ENCODE data around the gene PPP1R37.

The PPP1R37 gene

GRCh38 chr19:45140533-45140932 is 47.6 kb downstream of the PPP1R37 start:
- TF ChIP-seq CTCF (IDR thresholded peaks at IDR 0.05), result no peak

GRCh38 chr19:45141203-45141900 is 48.4 kb downstream of the PPP1R37 start:
- TF ChIP-seq CTCF (IDR thresholded peaks at IDR 0.05), result no peak

DNA sequence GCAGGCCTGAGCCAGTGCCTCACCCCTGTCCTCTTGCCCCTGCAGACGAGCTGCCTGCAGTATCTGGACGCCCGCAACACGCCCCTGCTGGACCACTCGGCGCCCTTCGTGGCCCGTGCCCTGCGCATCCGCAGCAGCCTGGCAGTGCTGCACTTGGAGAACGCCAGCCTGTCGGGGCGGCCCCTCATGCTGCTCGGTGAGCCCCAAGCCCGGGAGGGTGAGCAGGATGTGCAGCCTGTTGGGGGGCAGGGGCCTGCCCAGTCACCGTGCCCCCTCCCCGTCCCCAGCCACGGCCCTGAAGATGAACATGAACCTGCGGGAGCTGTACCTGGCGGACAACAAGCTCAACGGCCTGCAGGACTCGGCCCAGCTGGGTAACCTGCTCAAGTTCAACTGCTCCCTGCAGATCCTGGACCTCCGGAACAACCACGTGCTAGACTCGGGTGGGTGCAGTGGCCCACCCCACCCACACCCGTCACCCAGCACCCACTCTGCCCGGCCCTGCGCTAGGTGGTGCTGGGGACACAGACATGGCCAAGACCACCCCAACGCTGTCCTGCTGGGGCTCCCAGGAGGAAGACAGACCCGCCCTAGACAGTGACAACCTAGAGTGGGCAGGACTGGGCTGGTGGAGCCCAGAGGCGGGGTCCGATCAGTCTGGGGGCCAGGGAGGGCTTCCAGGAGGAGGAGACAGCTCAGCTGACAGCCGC is 49.2 kb downstream of the PPP1R37 start:
- TF ChIP-seq CTCF (IDR thresholded peaks at IDR 0.05), result no peak

GRCh38 chr19:45142726-45143110 is 49.7 kb downstream of the PPP1R37 start:
- TF ChIP-seq CTCF (IDR thresholded peaks at IDR 0.05), result no peak

- no peak for TF ChIP-seq CTCF (IDR thresholded peaks at IDR 0.05)
These were observed 51.7 kb downstream of the PPP1R37 start for GRCh38 chr19:45144431-45145269.

DNA sequence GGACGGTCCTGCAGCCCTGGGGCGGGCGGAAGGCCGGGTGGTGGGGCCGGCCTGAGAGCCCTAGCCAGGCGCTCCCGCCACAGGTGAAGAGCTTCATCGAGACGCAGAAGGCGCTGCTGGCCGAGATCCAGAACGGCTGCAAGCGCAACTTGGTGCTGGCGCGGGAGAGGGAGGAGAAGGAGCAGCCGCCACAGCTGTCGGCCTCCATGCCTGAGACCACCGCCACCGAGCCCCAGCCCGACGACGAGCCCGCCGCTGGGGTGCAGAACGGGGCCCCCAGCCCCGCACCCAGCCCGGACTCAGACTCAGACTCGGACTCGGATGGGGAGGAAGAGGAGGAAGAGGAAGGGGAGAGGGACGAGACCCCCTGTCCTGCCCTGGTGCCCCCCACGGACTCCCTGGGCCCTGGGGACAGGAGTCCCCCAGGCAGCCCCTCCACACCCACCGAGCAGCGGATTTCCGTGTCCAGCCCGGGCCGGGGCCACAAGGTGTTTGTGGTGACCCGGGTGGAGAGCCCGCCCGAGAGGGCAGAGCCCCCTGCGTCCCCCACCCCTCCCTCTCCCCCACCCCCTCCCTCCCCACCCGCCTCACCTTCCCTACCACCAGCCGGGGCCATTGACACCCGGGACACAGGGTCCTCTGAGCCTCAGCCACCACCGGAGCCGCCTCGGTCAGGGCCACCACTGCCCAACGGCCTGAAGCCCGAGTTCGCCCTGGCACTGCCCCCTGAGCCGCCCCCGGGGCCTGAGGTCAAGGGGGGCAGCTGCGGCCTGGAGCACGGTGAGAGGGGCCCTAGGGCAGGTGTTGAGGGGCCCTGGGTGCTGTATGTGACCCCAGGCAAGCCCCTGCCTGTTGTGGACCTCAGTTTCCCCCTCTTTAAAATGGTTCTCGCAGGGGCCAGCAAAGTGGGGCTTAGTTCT is 52.6 kb downstream of the PPP1R37 start:
- no peak for TF ChIP-seq CTCF (IDR thresholded peaks at IDR 0.05)

- TF ChIP-seq CTCF (IDR thresholded peaks at IDR 0.05), result no peak
These were observed 53.3 kb downstream of the PPP1R37 start for GRCh38 chr19:45146251-45146650.
